HG03469 (cell line): ENCODE data around the gene ALOX15.
"Not testable (repeated sequence)": the region's sequence is repeated elsewhere in the genome, so short reads cannot be mapped to it uniquely, and the experiment has no call there.

Experiments used
- ATAC-seq: cut with Tn5 transposase; IDR thresholded peaks from one replicate; pipeline ENCODE4 v1.9.1; 2021; ENCODE audit warnings: mild to moderate bottlenecking, moderate library complexity, moderate number of reproducible peaks; ENCODE audit not compliant: unreplicated experiment

Gene ALOX15

GRCh38 chr17:4620531-4621101 lies 20.9 kb downstream of the ALOX15 start:
- ATAC-seq = no peak

GRCh38 chr17:4617590-4618351 lies 23.7 kb downstream of the ALOX15 start:
- no peak for ATAC-seq

GRCh38 chr17:4617090-4617489 lies 24.4 kb downstream of the ALOX15 start:
- no peak for ATAC-seq

- no peak for ATAC-seq
Measured at GRCh38 chr17:4616476-4616875, 25.0 kb downstream of the ALOX15 start.

GRCh38 chr17:4610656-4611055 lies 30.8 kb downstream of the ALOX15 start:
- no peak for ATAC-seq

- no peak for ATAC-seq
Measured at GRCh38 chr17:4610162-4610561, 31.3 kb downstream of the ALOX15 start.

- ATAC-seq = no peak
Measured at GRCh38 chr17:4609761-4610160, 31.7 kb downstream of the ALOX15 start.

GRCh38 chr17:4607773-4608187 lies 33.7 kb downstream of the ALOX15 start:
- ATAC-seq = no peak

- ATAC-seq = no peak
Measured at GRCh38 chr17:4607261-4607741, 34.2 kb downstream of the ALOX15 start.

GRCh38 chr17:4605826-4606225 lies 35.7 kb downstream of the ALOX15 start:
- ATAC-seq = no peak

- not testable (repeated sequence) for ATAC-seq
Measured at GRCh38 chr17:4604736-4605135, 36.7 kb downstream of the ALOX15 start.

- no peak for ATAC-seq
Measured at GRCh38 chr17:4604111-4604644, 37.3 kb downstream of the ALOX15 start.

- ATAC-seq = no peak
Measured at GRCh38 chr17:4602041-4602440, 39.4 kb downstream of the ALOX15 start.

GRCh38 chr17:4601326-4601725 lies 40.2 kb downstream of the ALOX15 start:
- no peak for ATAC-seq

GRCh38 chr17:4600563-4600962 lies 40.9 kb downstream of the ALOX15 start:
- ATAC-seq = no peak

- no peak for ATAC-seq
Measured at GRCh38 chr17:4599505-4600281, 41.8 kb downstream of the ALOX15 start.

GRCh38 chr17:4598776-4599504 lies 42.5 kb downstream of the ALOX15 start:
- ATAC-seq = no peak

- ATAC-seq = no peak
Measured at GRCh38 chr17:4597975-4598374, 43.5 kb downstream of the ALOX15 start.

GRCh38 chr17:4596636-4597380 lies 44.7 kb downstream of the ALOX15 start:
- no peak for ATAC-seq
